Stimulated activated CD4-positive, alpha-beta T cell treated with anti-CD3 and anti-CD28 coated beads, Interleukin-2, amount 100 ng/mL, for 24 hours (primary cell): ENCODE measurements around the gene IFT122.

Experiments used
- DNase-seq, 2 donors: peaks; one replicate each; pipeline ENCODE4 v3.0.0-alpha.2; 2020

IFT122 gene

DNA sequence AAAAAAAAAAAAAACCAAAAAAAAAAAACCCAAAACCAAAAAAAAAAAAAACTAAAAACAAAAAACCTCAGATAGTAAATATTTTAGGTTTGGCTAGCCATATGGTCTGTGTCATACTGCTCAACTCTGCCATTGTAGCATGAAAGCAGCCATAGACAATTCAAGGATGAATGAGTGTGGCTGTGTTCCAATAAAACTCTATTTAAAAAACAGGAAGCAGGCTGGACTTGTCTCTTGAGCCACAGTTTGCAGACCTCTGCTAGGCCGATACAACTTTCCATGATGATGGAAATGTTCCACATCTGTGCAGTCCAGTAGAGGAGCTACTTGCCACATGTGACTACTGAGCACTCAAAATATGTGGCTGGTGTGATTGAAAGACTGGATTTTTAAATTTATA, 22.7 kb upstream of the IFT122 start:
- DNase-seq: no peak

DNA sequence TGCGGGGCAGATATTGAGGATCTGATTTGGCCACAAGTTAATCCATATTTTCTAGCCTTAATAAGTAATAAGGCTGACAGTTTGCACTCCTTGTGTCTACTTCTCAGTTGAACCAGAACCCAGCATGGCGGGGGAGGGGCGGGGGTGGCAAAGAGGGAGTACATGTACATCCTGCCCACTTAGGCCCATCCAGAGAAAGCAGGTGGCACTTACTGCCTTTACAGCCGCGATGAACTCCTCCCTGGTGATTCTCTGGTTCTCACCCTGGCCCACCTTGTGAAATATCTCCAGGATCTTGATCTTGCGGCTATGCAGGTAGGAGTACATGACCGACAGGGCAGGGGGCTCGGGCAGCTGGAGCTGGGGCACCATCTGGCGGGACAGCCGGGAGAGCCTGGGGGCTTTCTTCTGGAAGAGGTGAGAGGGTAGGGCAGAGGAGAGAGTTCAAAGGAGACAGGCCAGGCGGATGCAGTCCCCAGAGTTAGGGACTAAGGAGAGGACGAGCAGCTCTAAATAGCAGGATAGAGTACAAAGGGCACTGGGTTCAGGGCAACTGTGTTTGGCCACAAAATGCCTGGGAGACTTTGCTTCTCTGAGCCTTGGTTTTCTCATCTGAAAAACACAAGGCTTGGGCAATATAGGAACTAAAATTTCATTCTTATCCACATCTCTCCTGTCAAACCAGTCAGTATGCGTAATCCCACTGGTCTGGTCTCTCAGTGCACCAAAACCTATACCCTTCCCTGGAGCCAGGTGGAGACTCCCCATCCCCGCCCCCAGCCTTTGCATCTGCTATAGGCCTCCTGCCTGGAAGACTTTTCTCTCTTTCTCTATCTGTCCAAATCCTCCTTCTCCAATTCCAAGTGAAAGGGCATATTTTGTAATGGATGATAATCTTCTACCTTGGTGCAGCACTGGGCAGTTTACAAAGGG, 21.7 kb upstream of the IFT122 start:
- DNase-seq: no peak

GRCh38 chr3:129419476-129419875, 20.5 kb upstream of the IFT122 start:
- DNase-seq: no peak

DNA sequence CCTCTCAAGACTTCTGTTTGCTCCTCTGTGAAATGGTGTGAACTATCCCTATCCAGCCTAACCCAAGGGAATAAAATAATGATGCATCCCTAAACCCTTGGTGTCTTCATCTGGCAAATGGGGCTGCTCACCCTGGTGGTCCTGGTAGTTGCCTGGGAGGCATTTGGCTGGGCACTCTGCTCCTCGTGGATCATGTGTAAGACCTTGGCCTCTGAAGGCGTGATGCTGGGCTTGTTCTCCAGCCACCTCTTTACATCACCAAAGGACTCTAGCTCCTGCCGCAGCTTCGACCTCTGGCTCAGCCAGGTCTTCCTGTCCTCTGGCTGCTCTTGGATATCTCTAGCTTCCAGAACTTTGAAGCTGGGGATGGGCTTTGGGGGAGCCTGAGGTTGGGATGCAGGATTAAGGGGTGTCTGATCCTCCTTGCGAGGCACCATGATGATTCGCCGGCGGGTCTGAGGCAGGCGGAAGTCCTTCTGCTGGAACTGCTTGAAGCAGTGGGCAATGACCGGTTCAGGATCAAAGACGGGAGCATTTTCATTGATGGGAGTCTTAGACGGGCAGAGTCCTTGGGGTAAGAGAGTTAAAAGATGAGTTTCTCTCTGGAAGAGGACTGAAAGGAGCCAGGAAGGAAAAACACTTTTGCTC, 18.7 kb upstream of the IFT122 start:
- DNase-seq: no peak

DNA sequence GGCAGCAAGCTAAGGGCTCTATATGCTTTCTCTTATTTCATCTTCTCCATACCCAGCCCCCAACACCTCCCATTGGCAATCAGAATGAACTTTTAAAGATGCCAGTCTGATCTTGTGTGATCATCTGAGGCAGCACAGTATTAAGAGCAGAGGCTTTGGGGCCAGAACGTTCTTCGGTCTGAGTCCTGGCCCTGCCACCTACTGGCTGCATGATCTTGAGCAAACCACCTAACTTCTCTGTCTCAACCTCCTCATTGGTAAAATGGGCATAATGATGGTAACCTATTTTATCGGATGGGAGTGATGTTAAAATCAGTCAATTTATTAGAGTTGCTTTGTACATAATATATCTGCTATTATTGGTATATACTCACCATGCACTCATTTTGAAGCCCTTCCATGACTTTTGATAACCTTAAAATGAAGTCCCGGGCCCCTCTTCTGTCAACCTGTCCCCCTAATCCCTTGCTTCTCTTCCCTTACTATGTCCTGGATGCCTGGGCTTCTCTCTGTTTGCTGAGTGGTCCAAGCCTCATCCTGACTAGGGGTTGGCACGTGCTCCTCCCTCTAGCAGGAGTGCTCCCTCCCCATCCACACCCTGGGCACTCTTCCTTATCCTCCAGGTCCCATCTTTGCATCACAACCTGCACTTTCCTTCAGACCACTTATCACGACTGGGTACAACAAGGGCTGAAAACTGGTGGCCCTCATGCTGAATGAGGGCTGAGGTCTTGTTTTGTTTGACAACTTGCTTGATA, 17.9 kb upstream of the IFT122 start:
- no peak for DNase-seq

DNA sequence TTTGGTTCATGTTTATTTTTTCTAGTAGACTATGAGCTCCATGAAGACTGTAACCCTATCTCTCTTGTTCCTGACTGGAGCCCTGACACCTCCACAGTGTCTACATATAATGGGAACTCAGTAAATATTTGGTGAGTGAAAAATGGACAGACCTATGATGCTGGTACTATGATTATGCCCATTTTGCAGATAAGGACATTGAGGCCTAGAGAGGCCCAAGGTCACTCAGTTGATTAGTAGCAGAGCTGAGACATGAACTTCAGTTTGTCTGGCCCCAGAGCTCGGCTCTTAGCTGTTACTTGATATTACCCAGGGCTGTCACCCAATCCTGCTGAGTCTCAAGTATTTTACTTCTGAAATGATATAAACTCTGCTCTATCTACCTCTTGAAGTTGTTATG, 17.1 kb upstream of the IFT122 start:
- DNase-seq: no peak

DNA sequence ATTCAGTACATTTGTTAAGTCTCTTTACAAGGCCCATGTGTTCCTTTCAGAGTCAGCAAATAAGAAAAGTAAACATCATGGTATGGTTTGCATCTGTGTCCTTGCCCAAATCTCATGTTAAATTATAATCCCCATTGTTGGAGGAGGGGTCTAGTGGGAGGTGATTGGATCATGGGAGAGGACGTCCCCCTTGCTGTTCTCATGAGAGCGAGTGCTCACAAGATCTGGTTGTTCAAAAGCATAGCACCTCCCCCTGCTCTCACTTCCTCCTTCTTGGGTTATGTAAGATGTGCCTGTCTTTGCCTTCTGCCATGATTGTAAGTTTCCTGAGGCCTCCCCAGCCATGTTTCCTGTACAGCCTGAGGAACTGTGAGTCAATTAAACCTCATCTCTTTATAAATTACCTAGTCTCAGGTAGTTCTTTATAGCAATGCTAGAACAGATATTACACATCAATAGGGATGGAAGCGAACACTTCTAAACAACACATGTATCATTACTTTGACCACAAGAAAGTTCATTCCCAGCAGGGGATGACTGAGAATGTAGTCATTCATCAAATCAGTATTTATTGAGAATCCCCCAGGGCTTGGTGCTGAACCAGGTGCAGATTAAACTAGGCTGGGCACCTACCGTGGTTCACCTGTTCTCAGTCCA, 15.7 kb upstream of the IFT122 start:
- DNase-seq: no peak

- DNase-seq: no peak
Measured at GRCh38 chr3:129425213-129425612, 14.8 kb upstream of the IFT122 start.

- DNase-seq: no peak
Measured at GRCh38 chr3:129425619-129426018, 14.4 kb upstream of the IFT122 start.

GRCh38 chr3:129428007-129428375, 12.0 kb upstream of the IFT122 start:
- DNase-seq: no peak

DNA sequence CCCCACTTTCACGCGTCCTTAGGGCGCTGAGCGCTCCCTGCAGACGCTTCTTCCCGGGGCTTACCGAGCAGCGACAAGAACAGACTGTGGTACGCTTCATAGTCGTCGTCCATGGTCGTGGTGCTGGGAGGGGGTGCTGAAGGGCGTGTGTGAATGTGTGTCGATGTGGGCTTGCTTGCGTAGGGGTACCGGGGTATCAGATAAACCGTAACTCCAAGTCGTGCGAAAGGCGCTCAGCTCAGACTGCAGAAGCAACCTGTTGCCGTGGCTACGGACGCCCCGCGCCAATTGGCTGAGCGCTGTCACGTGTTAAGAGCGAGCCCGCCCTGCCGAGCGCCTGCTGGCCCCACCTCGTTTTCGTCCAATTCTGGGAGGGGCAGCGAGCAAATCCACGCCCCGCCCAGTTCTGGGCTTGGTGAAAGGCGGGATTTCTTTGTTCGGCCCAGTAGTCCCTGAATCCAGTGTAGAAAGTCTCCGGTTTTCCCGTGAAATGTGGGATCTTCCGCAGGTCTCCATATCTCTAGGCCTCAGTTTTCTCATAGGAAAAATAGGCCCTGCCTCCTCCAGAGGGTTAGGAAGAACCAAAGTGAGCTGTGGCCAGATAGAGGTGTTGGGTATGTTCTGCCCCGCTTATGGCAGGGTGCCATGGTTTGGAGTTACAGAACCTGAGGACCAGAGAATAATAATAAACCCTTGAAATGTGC, 11.5 kb upstream of the IFT122 start, which contains the start of gene EFCAB12:
EFCAB12 (minus strand) TSS at position 261 of the 704 bp plus-strand sequence; CDS start at position 113, 148 bp downstream.
- peak; percentile 89 to 92 for DNase-seq

DNA sequence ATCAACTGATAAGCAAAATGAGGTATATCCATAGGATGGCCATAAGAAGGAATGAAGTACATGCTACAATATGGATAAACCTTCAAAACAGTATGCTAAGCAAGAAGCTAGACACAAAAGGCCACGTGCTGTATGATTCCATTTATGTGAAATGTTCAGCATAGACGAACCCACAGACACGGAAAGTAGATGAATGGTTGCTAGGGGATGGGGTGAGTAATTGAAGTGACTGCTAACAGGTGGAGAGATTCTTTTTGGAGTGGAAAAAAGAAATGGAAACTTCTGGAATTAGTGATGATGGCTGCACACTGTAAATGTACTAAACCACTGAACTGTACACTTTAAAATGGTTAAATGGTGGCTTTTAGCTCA, 11.0 kb upstream of the IFT122 start:
- DNase-seq: no peak

DNA sequence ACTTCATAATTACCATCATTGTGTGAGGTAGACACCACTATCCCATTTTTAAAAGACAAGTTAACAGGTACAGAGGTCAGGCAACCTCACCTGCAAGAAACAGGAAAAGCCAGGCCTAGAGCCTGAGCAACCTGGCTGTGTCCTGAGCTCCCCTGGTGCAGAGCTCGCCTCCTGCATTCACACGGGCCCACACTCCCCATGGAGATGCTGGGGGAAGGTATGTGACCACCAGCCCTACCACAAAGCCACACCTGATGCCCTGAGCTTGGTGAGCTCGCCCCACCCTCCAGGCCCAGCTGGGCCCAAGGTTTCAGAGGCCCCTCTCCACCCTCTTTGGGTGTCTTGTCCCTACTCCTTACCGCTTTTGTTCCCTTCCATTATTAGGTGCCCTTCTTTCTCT, 10.4 kb upstream of the IFT122 start:
- DNase-seq: no peak

DNA sequence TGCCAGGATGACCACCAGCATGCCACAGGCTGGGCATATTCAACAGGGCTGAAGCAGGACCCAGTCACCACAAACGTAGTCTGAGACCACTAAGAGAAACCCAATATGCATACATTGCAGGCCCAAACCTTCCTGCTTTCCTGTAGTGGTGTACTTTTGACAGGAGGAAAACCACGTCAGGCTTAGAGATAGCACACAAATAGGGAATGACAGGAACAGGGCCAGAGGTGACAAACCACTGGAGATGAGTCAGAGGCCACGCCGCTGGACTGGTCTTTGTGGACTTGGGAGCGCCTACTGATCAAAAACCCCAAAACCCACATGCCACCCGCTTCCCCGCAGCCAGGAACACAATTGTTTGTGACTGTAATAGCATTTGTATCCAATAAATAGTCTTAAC, 8.0 kb upstream of the IFT122 start:
- DNase-seq: no peak

DNA sequence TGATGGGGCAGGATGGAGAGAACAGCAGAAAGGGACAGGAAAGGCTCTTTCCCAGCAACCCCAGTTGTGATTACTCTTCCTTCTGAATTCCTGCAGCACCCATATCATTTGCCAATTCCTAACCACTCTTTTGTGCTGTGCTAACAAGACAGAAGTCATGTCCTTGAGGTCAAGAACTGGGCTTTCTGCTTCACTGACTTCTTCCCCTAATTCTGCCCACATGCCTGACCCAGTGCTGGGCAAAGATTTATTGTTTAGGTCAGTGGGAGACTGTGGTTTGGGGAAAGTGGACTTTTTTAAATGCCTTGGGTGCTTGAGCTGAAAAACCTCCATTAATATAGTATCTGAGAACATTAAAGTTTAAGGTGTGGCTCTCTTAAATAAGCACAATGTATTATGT, 7.4 kb upstream of the IFT122 start:
- no peak for DNase-seq

GRCh38 chr3:129433565-129433964, 6.5 kb upstream of the IFT122 start:
- no peak for DNase-seq

- DNase-seq: no peak
Measured at GRCh38 chr3:129434140-129434539, 5.9 kb upstream of the IFT122 start.

DNA sequence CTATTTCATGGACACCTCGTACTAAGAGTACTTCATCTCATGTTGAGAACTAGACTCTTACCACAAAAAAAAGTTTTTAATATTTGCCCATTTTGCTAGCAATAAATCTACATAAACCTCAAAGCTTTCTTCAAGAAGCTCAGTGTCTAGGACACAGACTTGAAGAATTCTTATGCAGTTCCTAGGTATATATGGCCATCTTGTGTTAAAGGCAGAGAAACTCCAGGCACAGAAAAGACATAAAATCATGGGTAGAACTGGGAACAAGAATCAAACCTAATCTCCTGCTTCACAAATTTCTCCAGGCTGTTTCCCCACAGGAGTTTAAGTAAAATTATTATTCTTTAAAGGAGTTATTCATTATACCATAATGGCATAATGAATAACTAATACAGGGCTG, 4.7 kb upstream of the IFT122 start:
- DNase-seq: no peak

GRCh38 chr3:129439226-129439816, 703 bp upstream of the IFT122 start:
- DNase-seq: peak; percentile 57 to 60

DNA sequence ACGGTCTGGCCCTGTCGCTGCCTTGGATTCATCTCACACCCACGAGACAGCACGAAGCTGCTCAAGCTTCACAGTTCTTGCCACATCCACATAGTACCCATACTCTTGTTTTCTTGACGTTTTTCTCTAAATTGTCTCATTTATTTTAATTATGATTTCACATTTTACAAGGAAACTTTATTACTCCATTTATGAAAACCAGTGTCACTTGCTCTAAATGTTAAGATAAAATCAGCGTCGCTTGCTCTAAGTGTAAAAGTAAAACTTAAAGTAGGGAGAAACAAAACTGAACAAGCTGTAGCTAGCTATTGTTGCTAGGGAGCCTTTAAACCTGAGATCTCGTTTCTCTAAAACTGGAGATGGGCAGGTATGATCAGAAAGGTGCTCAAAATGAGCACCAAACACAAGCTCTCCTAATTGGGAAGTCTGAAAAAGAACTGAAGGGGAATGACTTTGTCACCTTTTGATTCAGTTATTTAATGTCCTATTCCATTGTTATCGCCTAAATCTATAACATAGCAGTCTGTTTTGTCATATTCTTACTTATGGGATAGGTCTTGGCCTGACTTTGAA, 680 bp downstream of the IFT122 start:
- no peak for DNase-seq

DNA sequence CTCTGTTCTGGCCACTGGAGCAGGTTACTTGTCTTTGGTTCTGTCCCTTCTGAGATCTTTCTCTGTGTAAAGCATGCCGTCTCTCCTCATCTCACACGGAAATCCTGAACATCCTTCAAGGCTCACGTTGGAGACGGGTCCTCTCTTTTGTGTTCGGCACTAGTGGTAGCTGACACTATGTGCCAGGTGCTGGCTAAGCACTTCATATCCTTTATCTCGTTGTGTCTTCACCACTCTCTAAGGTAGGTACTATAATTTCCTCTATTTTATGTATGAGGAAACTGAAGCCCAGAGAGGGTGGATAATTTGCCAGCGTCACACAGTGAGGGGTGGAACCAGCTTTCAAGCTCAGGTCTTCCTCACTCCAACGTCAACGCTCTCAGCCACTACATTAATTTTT, 1.2 kb downstream of the IFT122 start:
- no peak for DNase-seq

DNA sequence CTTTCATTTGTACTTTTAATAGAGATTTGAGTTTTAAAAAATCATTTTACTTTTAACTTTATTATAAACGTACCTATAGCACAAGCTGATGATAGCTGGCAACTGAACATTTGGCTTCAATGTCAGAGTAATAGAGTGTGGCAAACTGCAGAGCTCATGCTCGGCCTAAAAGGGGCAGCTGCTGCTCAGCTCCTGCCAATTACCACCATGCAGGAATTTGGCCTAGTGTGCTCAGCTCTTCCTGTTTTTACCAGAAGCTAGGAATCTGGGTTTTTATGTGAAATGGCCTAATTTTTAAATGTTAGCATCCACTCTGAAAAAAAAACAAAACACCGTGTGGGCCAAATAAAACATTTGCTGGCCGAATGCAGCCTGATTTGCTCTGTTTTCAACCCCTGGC, 1.8 kb downstream of the IFT122 start:
- no peak for DNase-seq
